Measurements from ENCODE around the gene GPR84.

DNA sequence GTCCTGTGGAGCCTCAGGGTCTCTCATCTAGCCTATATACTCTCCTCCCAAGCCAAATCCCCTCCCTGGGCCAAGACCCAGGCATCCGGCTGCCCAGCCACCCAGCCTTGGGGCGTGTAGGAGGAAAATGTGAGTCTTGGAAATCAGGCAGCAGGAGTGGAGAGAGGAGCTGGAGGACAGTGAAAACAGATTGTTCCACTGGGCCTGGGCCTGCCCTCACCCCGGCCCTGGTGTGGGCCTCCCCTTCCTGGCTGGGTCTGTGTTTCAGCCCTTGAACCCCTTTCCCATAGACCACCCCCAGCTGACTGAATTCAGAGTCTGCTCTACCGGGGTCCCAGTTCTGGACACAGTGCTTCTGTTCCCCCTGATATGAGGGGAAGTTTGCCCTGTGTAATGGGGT lies 48.1 kb upstream of the GPR84 start:
- TF ChIP-seq FOXM1 (CRISPR knock-in tag; IDR thresholded peaks at IDR 0.05) (no peak), EZH2 (conservative IDR thresholded peaks at IDR 0.05; ENCODE audit: low read depth, low read length) (no peak), FOXP1 (IDR thresholded peaks at IDR 0.05) (no peak), FOXP1 (CRISPR knock-in tag; IDR thresholded peaks at IDR 0.05) (no peak)
- TF ChIP-seq, protein P1, sequence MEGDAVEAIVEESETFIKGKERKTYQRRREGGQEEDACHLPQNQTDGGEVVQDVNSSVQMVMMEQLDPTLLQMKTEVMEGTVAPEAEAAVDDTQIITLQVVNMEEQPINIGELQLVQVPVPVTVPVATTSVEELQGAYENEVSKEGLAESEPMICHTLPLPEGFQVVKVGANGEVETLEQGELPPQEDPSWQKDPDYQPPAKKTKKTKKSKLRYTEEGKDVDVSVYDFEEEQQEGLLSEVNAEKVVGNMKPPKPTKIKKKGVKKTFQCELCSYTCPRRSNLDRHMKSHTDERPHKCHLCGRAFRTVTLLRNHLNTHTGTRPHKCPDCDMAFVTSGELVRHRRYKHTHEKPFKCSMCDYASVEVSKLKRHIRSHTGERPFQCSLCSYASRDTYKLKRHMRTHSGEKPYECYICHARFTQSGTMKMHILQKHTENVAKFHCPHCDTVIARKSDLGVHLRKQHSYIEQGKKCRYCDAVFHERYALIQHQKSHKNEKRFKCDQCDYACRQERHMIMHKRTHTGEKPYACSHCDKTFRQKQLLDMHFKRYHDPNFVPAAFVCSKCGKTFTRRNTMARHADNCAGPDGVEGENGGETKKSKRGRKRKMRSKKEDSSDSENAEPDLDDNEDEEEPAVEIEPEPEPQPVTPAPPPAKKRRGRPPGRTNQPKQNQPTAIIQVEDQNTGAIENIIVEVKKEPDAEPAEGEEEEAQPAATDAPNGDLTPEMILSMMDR (CRISPR knock-in tag; IDR thresholded peaks at IDR 0.05) = no peak
